HG03095 (cell line): ENCODE results near the gene PCK2.
A peak's percentile ranks its signal among the peaks of the same experiment; 100 is the strongest.
"Not testable (repeated sequence)": the region's sequence is repeated elsewhere in the genome, so short reads cannot be mapped to it uniquely, and the experiment has no call there.

Experiments used
- ATAC-seq: cut with Tn5 transposase; IDR thresholded peaks from one replicate; pipeline ENCODE4 v1.9.1; 2021; ENCODE audit warnings: moderate library complexity; ENCODE audit not compliant: unreplicated experiment

PCK2 gene

DNA sequence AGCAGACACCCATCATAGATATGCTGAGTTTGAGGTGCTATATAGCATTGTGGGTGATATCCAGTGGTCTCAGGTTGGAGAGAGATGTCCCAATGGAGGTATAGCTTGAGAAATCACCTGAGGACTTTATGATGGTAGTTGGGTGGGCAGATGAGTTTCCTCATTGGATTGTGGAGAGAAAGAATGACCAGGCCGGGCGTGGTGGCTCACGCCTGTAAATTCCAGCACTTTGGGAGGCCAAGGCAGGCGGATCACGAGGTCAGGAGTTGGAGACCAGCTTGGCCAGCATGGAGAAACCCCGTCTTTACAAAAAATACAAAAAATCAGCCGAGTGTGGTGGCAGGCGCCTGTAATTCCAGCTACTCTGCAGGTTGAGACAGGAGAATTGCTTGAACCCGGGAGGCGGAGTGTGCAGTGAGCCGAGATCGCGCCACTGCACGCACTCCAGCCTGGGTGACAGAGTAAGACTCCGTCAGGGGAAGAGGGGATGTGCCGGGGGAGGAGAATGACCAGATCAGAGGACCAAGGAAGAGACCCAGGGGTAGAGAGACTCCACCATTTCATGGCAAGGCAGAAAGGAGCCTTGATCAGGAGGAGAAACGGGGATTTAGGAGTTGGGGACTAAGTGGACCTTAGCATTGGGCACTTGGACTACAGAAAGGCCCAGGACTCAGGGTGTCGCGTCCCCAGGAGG lies 757 bp upstream of the PCK2 start:
- no peak for ATAC-seq

DNA sequence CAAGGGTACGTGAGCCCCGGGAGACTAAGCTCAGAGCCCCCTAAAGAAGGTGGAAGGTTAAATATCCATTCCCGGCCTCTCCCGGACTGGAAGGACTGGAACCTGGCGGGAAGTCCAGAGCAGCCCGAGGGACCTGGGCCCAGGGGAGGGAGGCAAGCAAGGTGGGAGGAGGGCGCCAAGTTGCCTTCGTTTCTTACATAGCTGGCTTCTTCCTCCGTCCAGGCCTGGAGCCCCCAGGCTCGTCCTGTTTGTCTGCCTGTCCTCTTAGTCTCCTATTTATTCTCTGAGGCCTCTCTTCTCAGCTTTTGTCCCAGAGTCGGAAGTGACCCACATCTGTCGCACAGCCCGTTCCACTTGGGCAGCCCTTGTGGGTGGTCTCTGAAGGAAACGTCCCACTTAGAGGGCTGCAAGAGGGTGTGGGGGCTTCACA lies 745 bp downstream of the PCK2 start:
- ATAC-seq = no peak

DNA sequence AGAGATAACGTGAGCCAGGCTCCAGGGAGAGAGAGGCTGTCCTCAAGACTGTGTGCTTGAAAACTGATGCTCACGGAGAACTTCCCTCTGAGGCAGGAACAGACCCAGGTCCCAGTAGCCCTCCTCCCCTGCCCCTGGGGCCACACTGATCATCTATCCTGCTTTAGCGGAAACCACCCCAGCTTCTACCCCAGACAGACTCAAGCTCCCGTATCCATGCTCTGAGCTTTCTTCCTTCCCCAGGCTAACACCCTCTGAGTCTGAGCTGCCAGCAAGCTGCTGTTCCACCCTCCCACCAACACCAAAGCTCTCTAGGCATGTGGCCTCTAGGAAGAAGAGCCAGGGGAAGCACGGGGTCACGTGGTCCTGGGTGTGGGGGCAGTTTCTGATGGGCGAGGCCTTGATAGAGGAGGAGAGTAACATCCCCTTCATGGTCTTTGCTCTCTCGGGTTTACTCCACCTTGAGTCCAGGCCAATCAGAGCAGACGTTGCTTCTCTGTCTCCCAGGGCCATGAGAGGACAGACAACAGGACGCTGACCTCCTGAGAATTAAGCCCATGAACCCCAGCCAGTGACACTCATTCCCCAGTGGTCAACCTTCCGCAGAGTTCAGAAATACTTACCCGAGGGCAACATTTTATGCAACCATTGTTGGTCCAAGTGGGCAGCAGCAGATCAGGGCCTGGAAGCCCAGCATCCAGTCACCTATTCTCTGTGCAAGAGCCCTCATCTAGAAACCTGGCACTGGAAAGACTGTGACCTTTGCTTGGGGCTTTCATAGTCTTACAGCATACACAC lies 1.4 kb downstream of the PCK2 start:
- peak; percentile 73 for ATAC-seq

DNA sequence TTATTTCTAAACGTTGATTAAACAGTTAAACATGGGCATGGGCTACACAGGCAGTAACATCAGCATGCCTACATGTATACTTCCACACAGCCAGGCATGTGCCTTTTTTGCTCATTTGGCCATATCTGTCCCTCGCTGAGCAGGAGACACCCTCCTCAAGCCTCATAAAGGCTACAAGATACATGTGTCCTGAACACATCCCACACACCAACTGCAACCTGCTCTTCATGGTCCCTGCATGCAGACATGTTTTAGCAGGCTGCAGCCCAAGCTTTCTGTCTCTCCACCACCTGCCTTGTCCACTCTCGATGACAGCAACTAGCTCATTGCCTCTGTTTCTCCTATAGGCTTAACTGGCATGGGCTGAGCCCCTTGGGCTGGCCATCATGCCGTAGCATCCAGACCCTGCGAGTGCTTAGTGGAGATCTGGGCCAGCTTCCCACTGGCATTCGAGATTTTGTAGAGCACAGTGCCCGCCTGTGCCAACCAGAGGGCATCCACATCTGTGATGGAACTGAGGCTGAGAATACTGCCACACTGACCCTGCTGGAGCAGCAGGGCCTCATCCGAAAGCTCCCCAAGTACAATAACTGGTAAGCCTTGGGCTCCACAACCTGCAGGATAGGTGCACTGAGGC lies 2.6 kb downstream of the PCK2 start:
- no peak for ATAC-seq

DNA sequence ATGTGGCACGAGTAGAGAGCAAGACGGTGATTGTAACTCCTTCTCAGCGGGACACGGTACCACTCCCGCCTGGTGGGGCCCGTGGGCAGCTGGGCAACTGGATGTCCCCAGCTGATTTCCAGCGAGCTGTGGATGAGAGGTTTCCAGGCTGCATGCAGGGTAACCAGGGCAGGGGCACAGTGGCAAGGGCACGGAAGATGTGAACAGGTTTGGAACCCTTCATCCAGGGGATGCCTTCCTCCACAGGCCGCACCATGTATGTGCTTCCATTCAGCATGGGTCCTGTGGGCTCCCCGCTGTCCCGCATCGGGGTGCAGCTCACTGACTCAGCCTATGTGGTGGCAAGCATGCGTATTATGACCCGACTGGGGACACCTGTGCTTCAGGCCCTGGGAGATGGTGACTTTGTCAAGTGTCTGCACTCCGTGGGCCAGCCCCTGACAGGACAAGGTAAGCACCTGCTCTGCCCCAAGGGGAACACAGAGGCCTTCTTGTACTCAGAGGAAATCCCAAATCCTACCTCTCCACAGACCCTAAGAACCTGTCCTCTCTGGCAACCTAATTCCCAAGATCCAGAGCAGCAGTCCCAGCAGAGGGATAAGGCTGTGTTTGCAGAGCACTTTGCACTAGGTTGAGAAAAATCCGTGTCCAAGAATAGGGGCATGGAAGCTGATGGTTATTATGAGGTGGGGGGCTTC lies 4.3 kb downstream of the PCK2 start:
- no peak for ATAC-seq

- no peak for ATAC-seq
Observed at GRCh38 chr14:24098927-24099813, 5.1 kb downstream of the PCK2 start.

DNA sequence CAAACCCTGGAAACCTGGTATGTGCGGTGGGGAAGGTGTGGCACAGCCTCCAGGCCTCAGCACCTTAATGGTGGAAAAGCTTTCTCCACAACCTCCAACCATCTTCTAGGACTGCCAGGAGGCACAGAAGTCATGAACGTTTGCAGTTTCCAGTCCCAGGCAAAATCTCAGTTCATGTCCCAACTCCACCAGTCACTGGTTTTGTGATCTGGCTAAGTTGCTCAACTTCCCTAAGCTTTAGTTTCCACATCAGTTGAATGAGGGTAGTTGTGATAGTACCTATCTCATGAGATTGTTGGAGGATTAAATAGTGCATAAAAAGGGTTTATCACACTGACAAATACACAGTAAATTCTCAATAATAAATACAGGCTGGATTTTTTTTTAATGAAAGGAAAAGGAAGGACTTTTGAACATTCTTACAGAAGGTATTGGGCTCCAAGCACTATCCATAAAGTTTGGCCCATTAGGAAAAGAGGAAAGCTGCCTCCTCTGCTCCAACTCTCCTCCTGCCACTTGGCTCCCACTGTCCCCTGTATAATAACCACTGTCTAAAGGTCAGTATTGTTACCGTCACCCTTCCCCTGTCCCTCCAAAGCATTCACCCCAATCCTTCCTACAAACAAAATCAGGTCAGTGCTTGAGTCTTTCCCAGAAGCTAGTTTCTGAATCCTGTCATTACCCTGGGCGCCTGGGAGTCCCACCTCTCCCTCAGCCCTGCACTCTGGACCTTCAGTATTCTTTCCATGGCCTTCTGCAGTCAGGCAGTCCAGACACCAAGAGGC lies 6.3 kb downstream of the PCK2 start:
- no peak for ATAC-seq

DNA sequence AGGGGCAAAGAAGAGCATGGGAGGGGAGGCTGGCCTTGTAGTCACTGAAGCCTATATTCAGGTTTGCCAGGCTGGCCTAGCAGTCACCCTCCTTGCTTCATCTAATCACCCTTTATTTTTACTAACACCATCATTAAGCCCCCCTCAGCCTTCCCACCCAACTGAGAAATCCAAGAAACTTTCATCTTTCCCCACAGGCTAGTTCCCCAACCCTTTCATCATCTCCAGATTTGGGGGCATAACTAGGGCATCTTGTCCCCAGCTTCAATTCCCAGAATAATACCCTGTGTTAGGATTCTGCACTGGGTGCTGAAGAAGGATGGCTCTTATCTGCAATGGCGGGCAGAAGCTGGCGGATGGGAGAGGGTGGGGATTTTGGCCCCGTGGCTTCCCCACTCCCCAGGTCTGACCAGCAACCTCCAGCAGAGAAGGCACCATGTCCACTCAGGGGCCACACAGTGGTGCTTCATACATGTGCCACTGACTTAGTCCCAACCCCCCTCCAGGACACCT lies 6.9 kb downstream of the PCK2 start:
- ATAC-seq = no peak

- ATAC-seq = no peak
Observed at GRCh38 chr14:24102357-24103048, 8.4 kb downstream of the PCK2 start.

- no peak for ATAC-seq
Observed at GRCh38 chr14:24103451-24103850, 9.3 kb downstream of the PCK2 start.

- ATAC-seq = not testable (repeated sequence)
Observed at GRCh38 chr14:24105609-24106239, 11.6 kb downstream of the PCK2 start.

- ATAC-seq = no peak
Observed at GRCh38 chr14:24106672-24107271, 12.7 kb downstream of the PCK2 start.

- ATAC-seq = peak; percentile 36
Observed at GRCh38 chr14:24108336-24108874, 14.3 kb downstream of the PCK2 start.

DNA sequence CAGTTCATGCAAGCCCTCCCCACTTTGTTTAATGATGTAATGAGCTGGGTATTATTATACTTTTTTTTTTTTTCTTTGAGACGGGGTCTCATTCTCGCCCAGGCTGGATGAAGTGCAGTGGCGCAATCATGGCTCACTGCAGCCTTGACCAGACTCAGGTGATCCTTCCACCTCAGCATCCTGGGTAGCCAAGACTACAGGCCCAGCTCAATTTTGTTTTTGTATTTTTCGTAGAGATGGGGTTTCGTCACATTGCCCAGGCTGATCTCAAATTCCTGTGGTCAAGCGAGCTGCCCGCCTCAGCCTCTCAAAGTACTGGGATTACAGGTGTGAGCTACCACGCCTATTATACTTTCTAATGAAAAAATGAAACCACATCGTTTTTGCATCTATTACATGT lies 15.9 kb downstream of the PCK2 start:
- no peak for ATAC-seq

DNA sequence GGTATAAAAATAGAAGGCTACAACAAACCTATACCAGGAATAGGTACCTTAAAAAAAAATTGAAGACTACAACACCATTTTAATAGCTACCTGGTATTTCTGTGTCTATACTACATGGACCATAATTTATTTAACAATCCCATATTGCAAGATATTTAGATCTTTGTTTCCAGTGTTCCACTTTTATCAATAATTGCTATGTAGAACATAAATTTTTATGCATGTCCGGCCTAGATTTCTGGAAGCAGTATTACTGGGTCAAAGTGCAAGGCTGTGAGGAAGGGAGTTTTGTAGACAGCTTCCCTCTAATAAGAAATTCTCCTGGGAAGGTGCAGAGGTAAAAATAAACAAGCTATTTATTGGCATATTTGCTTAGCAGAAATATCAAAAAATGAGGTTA lies 16.4 kb downstream of the PCK2 start:
- ATAC-seq = no peak

DNA sequence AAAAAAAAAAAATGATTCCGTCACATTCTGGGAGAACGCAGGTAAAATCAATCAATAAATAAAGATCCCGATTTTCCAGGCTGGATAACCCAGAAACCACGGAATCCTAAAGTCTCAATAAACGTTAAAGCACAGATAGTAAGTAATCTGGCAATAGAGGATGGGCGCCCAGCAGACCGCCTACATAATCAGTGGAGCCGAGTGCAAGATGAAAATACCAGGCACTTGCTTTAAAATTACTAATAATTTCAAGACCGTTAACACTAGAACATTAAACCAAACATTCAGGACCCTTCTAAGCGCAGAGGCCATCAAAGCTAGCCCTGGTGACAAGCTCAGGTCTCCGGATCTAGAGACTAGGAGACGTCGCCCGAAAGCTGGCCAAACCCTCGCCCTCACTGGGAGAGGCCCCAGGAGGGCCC lies 19.3 kb downstream of the PCK2 start:
- no peak for ATAC-seq

DNA sequence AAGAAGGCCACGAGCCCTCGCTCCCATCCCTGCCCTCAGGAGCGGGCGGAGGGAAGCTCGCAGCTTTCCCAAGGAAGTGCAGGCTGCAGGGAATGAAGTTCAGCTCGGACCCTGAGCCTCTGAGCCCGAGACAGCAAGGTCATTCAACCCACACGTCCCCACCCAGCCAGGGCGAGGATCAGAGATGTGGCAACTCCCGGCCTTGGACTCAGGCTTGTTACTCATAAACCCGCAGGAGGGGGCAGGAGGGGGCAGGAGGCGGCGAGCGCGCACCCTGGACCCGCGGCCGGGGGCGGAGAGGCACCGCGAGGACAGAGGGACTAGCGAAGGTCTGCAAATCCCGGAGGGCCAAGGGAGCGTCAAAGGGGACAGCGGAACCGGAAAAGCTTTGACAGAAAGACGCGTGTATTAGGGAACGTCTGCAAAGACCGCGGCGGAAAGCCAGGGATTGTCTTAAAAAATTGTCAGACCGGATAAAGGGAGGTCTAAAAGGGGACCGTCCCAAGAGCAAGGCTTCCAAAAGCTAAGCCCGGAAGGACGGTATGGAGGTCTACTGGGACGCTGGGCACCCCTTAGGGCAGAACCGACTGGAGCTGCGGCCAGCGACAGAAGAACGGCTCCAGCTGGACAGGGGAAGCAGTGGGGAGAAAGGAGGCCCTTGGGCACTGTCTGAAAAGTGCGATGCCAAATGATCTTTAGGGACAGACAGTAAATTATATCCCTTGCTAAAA lies 19.9 kb downstream of the PCK2 start:
- peak; percentile 23 for ATAC-seq
